Fibroblast of skin of left quadriceps (primary cell): ENCODE measurements around the gene EPHX1.
"Not testable (repeated sequence)": the region's sequence is repeated elsewhere in the genome, so short reads cannot be mapped to it uniquely, and the experiment has no call there.

Experiments used
- DNase-seq, 2 experiments: peaks; one replicate each; pipeline ENCODE4 v3.0.0-alpha.2; 2013; ENCODE audit warnings: low read depth in 2 of 2

The EPHX1 gene

GRCh38 chr1:225777058-225777582 is 32.8 kb upstream of the EPHX1 start:
- DNase-seq = no peak

- peak; percentile 96 to 97 for DNase-seq
Observed at GRCh38 chr1:225777583-225778336, 32.2 kb upstream of the EPHX1 start, which contains the start of gene SRP9. Gene SRP9, plus strand, starts transcription at chr1:225777826. Its CDS starts 115 bp downstream, at chr1:225777941.

- no peak for DNase-seq
Observed at GRCh38 chr1:225778337-225778669, 31.6 kb upstream of the EPHX1 start.

GRCh38 chr1:225779165-225779564 is 30.8 kb upstream of the EPHX1 start:
- DNase-seq = not testable (repeated sequence)

- no peak for DNase-seq
Observed at GRCh38 chr1:225780134-225780533, 29.8 kb upstream of the EPHX1 start.

- no peak for DNase-seq
Observed at GRCh38 chr1:225780630-225781029, 29.3 kb upstream of the EPHX1 start.

GRCh38 chr1:225789142-225789541 is 20.8 kb upstream of the EPHX1 start:
- DNase-seq = not testable (repeated sequence)

- DNase-seq = no peak
Observed at GRCh38 chr1:225794954-225795353, 15.0 kb upstream of the EPHX1 start.

GRCh38 chr1:225796097-225796496 is 13.8 kb upstream of the EPHX1 start:
- DNase-seq = not testable (repeated sequence)

- DNase-seq = not testable (repeated sequence)
Observed at GRCh38 chr1:225801146-225801545, 8.8 kb upstream of the EPHX1 start.

GRCh38 chr1:225806249-225806648 is 3.7 kb upstream of the EPHX1 start:
- DNase-seq = no peak

GRCh38 chr1:225806736-225807135 is 3.2 kb upstream of the EPHX1 start:
- not testable (repeated sequence) for DNase-seq

- DNase-seq = no peak
Observed at GRCh38 chr1:225808136-225808535, 1.8 kb upstream of the EPHX1 start.

- DNase-seq = not testable (repeated sequence)
Observed at GRCh38 chr1:225810579-225811538, 935 bp downstream of the EPHX1 start.

- DNase-seq = no peak
Observed at GRCh38 chr1:225811622-225812487, 1.9 kb downstream of the EPHX1 start.

- no peak for DNase-seq
Observed at GRCh38 chr1:225812488-225813213, 2.7 kb downstream of the EPHX1 start.

GRCh38 chr1:225813214-225813964 is 3.5 kb downstream of the EPHX1 start:
- DNase-seq = peak in 1 of 2 experiments; percentile 15

GRCh38 chr1:225814381-225814780 is 4.5 kb downstream of the EPHX1 start:
- DNase-seq = no peak

GRCh38 chr1:225815090-225815489 is 5.2 kb downstream of the EPHX1 start:
- DNase-seq = not testable (repeated sequence)
